Measurements from ENCODE around the gene IMP4. TPM values are rescaled to one million over a fixed set of nuclear protein-coding genes. Genes with fewer than 3 reads are reported as not detected.

IMP4 gene
- total and polyA plus RNA-seq, 2 experiments from 2014 or later: 79.1 to 109 TPM

- no peak for TF ChIP-seq EZH2 (IDR thresholded peaks at IDR 0.05; ENCODE audit: insufficient read depth, poor library complexity, severe bottlenecking)
- Histone ChIP-seq H3F3A (ENCODE audit: insufficient read depth) (no peaks in the 10 kb centered on the region), H3K9me3 (ENCODE audit: low read depth) (no peaks in the 10 kb centered on the region), H4K20me1 (ENCODE audit: insufficient read depth) (no peaks in the 10 kb centered on the region), H3K9me2 (ENCODE audit: insufficient read depth) (no peaks in the 10 kb centered on the region), H2AFZ (no peak overlapping the region), H3K27me3 (replicated peaks; ENCODE audit: insufficient read depth) (no peaks in the 10 kb centered on the region), H3K4me1 (ENCODE audit: insufficient read depth) (peaks cover 17% of the 10 kb centered on the region), H3K4me2 (ENCODE audit: unreplicated experiment) (no peak overlapping the region), H3K36me3 (ENCODE audit: low read depth) (peaks cover 6% of the 10 kb centered on the region), H3K79me2 (ENCODE audit: insufficient read depth) (peaks cover 93% of the 10 kb centered on the region), H3K4me3 (no peak overlapping the region), H3K9ac (no peak overlapping the region), H3K27ac (no peak overlapping the region)
- DNase-seq: no peak
- WGBS, 2 experiments (ENCODE audit: low coverage in 1 of 2, low lambda C conversion rate in 2 of 2, missing lambda C conversion rate in 2 of 2): 65% methylated on average over 3 of the region's 3 CpGs
- in situ Hi-C loops (cut with MboI): no loop called here
Measured at GRCh38 chr2:130378206-130378897, 35.7 kb downstream of the IMP4 start.

- H3K9ac ChIP-seq: no peak overlapping the region
- no peaks in the 10 kb centered on the region for H4K20me1 ChIP-seq (ENCODE audit: insufficient read depth)
- no peak overlapping the region for H3K27ac ChIP-seq
- no peaks in the 10 kb centered on the region for H3K27me3 ChIP-seq (replicated peaks; ENCODE audit: insufficient read depth)
- no peak overlapping the region for H3K4me3 ChIP-seq
- H3K9me2 ChIP-seq (ENCODE audit: insufficient read depth): no peaks in the 10 kb centered on the region
- no peak for DNase-seq
- H3K4me2 ChIP-seq (ENCODE audit: unreplicated experiment): no peak overlapping the region
- peaks cover 88% of the 10 kb centered on the region for H3K79me2 ChIP-seq (ENCODE audit: insufficient read depth)
- H3K36me3 ChIP-seq (ENCODE audit: low read depth): peaks cover 6% of the 10 kb centered on the region
- in situ Hi-C loops (cut with MboI): no loop called here
- WGBS, 2 experiments (ENCODE audit: low coverage in 1 of 2, low lambda C conversion rate in 2 of 2, missing lambda C conversion rate in 2 of 2): 92 to 100% methylated on average over 3 of the region's 3 CpGs
- H2AFZ ChIP-seq: no peak overlapping the region
- H3K9me3 ChIP-seq (ENCODE audit: low read depth): no peaks in the 10 kb centered on the region
- H3F3A ChIP-seq (ENCODE audit: insufficient read depth): no peaks in the 10 kb centered on the region
- TF ChIP-seq EZH2 (IDR thresholded peaks at IDR 0.05; ENCODE audit: insufficient read depth, poor library complexity, severe bottlenecking) (no peak), EZH2phosphoT487 (IDR thresholded peaks at IDR 0.05; ENCODE audit: insufficient read depth, low read depth) (no peak)
- peaks cover 12% of the 10 kb centered on the region for H3K4me1 ChIP-seq (ENCODE audit: insufficient read depth)
Measured at GRCh38 chr2:130378898-130379214, 36.2 kb downstream of the IMP4 start.

GRCh38 chr2:130380096-130380934 lies 37.6 kb downstream of the IMP4 start:
- Histone ChIP-seq H3K79me2 (ENCODE audit: insufficient read depth) (peaks cover 74% of the 10 kb centered on the region), H3K27me3 (replicated peaks; ENCODE audit: insufficient read depth) (no peaks in the 10 kb centered on the region)
- no peak for TF ChIP-seq EZH2 (IDR thresholded peaks at IDR 0.05; ENCODE audit: insufficient read depth, poor library complexity, severe bottlenecking)
- no peak for TF ChIP-seq EZH2phosphoT487 (IDR thresholded peaks at IDR 0.05; ENCODE audit: insufficient read depth, low read depth)

GRCh38 chr2:130381145-130381544 lies 38.4 kb downstream of the IMP4 start:
- Histone ChIP-seq H3K4me2 (ENCODE audit: unreplicated experiment) (no peak overlapping the region), H3F3A (ENCODE audit: insufficient read depth) (no peaks in the 10 kb centered on the region; the same call in 1 of the 2 replicates), H3K36me3 (ENCODE audit: low read depth) (no peaks in the 10 kb centered on the region), H3K4me3 (no peak overlapping the region), H3K9me2 (ENCODE audit: insufficient read depth) (no peaks in the 10 kb centered on the region), H3K27me3 (replicated peaks; ENCODE audit: insufficient read depth) (no peaks in the 10 kb centered on the region), H3K79me2 (ENCODE audit: insufficient read depth) (peaks cover 65% of the 10 kb centered on the region), H4K20me1 (ENCODE audit: insufficient read depth) (no peaks in the 10 kb centered on the region), H3K4me1 (ENCODE audit: insufficient read depth) (no peaks in the 10 kb centered on the region), H3K9ac (no peak overlapping the region), H3K9me3 (ENCODE audit: low read depth) (no peaks in the 10 kb centered on the region), H3K27ac (no peak overlapping the region), H2AFZ (no peak overlapping the region)
- WGBS, 2 experiments (ENCODE audit: low coverage in 1 of 2, low lambda C conversion rate in 2 of 2, missing lambda C conversion rate in 2 of 2): 81 to 87% methylated on average over 4 of the region's 4 CpGs
- in situ Hi-C loops (cut with MboI): no loop called here
- no peak for TF ChIP-seq EZH2 (IDR thresholded peaks at IDR 0.05; ENCODE audit: insufficient read depth, poor library complexity, severe bottlenecking)
- no peak for TF ChIP-seq EZH2phosphoT487 (IDR thresholded peaks at IDR 0.05; ENCODE audit: insufficient read depth, low read depth)
- no peak for DNase-seq

More at GRCh38 chr2:130380096-130380934, 37.6 kb downstream of the IMP4 start:
- no peak overlapping the region for H3K4me3 ChIP-seq
- H4K20me1 ChIP-seq (ENCODE audit: insufficient read depth): no peaks in the 10 kb centered on the region
- no peaks in the 10 kb centered on the region for H3K4me1 ChIP-seq (ENCODE audit: insufficient read depth)
- in situ Hi-C loops (cut with MboI): no loop called here
- no peak overlapping the region for H3K4me2 ChIP-seq (ENCODE audit: unreplicated experiment)
- H3K27ac ChIP-seq: no peak overlapping the region
- H3F3A ChIP-seq (ENCODE audit: insufficient read depth): no peaks in the 10 kb centered on the region
- peaks cover 6% of the 10 kb centered on the region for H3K36me3 ChIP-seq (ENCODE audit: low read depth)
- WGBS, 2 experiments (ENCODE audit: low coverage in 1 of 2, low lambda C conversion rate in 2 of 2, missing lambda C conversion rate in 2 of 2): 96 to 97% methylated on average over 11 of the region's 11 CpGs
- no peak for DNase-seq
- H2AFZ ChIP-seq: no peak overlapping the region
- H3K9ac ChIP-seq: no peak overlapping the region
- H3K9me2 ChIP-seq (ENCODE audit: insufficient read depth): no peaks in the 10 kb centered on the region
- no peaks in the 10 kb centered on the region for H3K9me3 ChIP-seq (ENCODE audit: low read depth)

Data from GM23248 (cell line).